Femur (tissue), 1 donor: ENCODE measurements around the gene MRPS11.
"Not testable (repeated sequence)": the region's sequence is repeated elsewhere in the genome, so short reads cannot be mapped to it uniquely, and the experiment has no call there.

Source experiments
- DNase-seq: peaks from one replicate; pipeline ENCODE4 v3.0.0-alpha.2; 2017

MRPS11 gene

DNA sequence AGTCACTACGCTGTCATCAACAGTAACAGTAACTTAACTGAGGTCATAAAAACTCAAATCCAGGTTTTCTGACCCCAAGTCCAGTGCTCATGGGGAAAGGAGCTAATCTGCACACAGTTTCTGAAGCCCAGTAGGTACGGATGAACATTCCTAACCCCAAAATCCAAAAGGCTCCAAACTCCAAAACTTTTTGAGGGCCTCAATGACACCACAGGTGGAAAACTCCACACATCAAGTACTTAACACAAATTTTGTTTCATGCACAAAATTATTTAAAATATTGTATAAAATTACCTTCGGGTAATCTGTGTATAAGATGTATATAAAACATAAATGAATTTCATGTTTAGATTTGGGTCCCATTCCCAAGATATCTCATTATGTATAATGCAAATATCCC, 10.8 kb upstream of the MRPS11 start:
- no peak for DNase-seq

GRCh38 chr15:88463870-88464532, 3.5 kb upstream of the MRPS11 start:
- no peak for DNase-seq

DNA sequence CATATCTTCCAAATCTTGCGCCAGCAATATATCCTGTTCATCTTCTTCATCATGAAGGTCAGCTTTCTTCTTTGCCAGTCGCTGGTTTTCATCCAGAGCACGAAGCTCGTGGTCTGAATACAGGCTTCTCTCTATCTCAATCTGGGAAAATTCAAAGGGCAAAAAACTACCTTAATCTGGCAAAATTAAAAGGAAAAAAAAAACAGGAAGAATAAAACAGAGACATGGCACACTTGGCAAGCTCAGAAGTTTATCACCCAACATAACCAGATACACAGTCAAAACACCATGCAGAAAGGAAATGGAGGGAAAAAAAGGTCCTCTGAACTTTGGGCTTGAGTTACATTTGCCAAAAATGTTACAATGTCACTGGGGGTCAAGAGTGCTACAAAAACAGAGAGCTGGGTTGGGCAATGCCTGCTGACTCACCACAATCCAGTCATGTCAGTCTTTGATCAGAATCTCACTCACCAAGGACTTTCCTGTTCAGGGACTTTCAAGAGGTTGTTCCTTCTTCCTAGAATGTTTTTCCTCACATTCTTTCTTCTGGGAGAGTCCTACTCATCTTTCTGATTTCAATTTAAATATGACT, 1.8 kb upstream of the MRPS11 start:
- no peak for DNase-seq

- no peak for DNase-seq
These were observed 524 bp downstream of the MRPS11 start for GRCh38 chr15:88467935-88468528.

DNA sequence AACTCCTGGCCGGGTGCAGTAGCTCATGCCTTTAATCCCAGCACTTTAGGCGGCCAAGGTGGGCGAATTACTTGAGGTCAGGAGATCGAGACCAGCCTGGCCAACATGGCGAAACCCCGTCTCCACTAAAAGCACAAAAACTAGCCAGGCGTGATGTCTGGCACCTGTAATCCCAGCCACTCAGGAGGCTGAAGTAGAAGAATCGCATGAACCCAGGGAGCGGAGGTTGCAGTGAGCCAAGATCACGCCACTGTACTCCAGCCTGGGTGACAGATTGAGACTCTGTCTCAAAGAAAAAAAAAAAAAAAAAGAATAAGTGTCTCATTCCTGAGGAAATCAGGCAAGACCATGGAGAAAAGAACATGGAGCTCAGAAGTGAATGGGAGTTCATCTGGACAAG, 1.2 kb downstream of the MRPS11 start:
- not testable (repeated sequence) for DNase-seq

GRCh38 chr15:88469321-88469720, 1.8 kb downstream of the MRPS11 start:
- DNase-seq: no peak

GRCh38 chr15:88470625-88471372, 3.3 kb downstream of the MRPS11 start:
- DNase-seq: no peak

- DNase-seq: no peak
These were observed 4.7 kb downstream of the MRPS11 start for GRCh38 chr15:88472225-88472624.

DNA sequence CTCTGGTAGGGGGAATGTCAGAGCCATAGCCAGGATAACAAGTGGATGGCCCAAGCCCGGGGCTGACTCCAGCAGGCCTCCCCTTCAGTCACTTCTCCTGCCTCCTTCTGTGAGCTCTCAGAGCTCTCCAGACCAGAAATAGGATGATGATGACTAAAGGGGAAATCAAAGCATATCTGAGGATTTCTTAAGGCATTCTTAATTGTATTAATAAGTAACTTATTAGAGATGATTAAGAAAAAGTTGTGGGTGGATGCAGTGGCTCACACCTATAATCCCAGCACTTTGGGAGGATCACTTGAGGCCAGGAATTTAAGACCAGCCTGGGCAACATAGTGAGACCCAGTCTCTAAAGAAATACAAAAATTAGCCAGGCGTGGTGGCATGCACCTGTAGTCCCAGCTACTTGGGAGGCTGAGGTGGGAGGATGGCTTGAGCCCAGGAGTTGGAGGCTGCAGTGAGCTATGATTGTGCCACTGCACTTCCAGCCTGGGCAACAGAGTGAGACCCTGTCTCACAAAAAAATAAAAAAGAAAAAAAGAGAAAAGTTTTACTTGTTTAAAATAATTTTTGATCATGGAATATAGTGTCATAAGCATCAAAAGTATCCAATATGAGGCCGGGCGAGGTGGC, 6.3 kb downstream of the MRPS11 start:
- DNase-seq: not testable (repeated sequence)

GRCh38 chr15:88476635-88477060, 9.1 kb downstream of the MRPS11 start:
- no peak for DNase-seq

- no peak for DNase-seq
These were observed 9.6 kb downstream of the MRPS11 start for GRCh38 chr15:88477126-88477525.

DNA sequence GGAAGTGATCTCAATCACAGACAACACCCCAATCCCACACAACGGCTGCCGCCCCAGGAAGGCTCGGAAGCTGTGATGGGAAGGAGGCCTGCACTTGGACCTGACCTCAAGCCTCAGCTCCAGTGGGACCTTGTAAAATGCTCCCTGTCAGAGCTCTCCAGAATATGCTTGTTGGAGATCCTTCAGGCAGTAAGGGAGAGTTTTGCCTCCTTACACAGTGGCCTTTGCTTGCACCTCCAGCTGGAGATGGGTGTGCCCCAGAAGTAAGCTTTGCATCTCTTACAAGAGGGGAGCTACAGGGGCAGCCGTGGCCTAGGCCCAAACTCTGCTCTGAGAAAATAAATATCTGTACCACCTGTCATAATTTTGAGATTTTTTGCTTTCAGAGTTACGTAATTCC, 10.4 kb downstream of the MRPS11 start:
- no peak for DNase-seq

DNA sequence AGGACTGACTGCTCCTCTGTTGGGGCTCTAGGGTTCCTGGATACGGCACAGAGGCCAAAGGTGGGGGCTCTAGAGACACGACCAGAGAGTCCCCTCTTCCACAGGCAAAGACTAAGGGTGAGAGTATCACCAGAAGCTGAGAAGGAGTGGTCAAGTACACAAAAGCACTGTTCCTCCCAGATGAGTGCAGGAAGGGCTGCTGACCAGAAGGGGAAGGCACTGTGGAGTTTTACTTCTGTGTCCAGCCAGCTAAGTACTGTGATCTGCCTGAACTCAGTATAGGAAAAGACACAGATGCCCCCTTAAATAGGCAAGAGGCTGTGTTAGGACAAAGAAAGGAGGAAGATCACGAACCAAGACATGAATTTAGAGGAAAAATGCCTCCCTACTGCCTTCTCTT, 11.7 kb downstream of the MRPS11 start:
- DNase-seq: no peak

DNA sequence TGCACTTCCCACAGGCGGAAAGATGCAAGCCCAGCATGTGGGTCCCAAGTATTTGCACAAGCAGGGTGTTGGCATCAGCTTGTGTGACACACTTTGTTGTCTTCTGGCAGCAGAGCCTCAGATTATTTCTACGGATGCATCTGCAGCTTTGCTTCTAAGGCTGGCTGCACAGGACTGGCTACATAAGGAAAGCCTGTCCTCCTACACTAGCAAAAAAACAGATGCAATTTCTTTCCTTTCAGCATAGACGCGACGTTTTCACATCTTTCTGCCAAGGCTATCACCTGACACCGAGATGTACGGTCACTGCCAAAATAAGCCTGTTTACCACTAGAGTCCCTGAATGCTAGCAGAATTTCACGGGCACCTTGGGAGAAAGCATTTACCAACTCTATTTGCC, 13.5 kb downstream of the MRPS11 start:
- no peak for DNase-seq

DNA sequence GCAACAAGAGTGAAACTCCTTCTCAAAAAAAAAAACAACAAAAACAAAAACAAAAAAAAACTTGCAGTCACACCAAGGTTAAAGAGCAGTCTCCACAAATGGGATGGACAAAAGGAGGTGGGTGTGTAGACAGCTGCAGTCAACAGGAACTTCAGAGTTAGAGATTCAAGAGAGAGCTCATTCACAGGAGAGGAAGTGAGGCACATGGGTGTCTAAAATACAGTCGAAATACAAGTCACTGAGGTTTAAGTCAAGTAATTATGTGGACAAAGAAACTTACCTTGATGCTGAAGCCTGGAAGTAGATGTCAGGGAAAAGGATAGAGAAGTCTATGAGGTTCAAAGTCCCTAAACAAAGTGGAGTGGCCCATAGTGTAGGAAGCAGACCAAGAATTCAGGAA, 14.8 kb downstream of the MRPS11 start:
- no peak for DNase-seq

- no peak for DNase-seq
These were observed 17.3 kb downstream of the MRPS11 start for GRCh38 chr15:88484682-88485331.

DNA sequence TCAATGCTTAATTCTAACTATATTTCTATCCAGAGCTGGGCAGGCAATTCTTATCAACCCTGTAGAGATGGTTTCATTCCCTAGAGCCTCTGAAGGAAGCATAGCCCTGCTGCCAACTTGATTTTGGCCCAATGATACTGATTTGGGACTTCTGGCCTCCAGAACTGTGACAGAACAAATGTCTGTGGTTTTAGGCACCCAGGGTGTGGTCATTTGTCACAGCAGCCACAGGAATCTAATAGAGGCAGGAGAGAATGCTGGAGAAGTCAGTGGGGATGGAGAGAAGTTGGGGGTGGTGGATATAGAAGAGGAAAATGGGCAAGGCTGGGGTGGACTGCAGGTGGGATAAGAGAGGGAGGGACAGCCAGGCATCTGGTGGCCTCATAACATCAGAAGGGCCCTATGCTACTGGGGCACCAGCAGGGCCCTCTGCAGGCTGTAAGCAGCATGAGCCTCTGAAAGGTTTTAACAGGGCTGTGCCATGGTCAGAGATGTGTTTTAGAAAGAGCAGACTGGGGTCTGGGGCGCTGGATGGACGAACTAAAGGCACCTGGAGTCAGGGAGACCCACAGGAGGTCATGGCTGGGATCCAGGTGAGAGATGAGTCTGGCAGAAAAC, 19.8 kb downstream of the MRPS11 start:
- no peak for DNase-seq

DNA sequence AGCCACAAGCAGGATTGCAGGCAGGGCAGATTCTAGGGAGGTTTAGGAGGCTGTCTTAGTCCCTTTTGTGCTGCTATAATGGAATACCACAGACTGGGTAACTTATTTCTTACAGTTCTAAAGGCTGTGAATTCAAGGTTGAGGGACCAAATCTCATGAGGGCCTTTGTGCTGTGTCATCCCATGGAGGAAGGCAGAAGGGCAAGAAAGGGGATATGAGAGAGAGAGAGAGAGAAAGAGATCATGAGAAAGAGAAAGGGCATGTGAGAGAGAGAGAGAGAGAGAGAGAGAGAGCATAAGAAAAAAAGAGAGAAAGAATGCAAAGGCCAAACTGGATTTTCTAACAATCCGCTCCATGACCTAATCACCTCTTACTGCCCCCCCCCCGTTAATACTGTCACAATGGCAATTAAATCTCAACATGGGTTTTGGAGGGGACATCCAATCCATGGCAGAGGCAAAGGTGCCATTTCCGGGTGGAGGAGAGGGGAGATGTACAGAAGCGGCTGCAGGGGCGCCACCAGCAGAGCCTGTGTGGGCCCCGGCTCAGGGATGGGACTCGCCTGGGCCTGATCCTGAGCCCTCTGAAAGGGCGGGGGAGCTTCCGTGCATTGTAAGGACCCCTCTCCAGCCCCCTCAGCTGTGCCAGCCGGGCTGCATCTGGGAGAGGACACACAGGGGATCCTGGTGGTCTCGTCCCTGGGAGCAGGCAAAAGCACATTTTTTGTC, 20.5 kb downstream of the MRPS11 start:
- no peak for DNase-seq

GRCh38 chr15:88489321-88489720, 21.8 kb downstream of the MRPS11 start:
- DNase-seq: no peak

DNA sequence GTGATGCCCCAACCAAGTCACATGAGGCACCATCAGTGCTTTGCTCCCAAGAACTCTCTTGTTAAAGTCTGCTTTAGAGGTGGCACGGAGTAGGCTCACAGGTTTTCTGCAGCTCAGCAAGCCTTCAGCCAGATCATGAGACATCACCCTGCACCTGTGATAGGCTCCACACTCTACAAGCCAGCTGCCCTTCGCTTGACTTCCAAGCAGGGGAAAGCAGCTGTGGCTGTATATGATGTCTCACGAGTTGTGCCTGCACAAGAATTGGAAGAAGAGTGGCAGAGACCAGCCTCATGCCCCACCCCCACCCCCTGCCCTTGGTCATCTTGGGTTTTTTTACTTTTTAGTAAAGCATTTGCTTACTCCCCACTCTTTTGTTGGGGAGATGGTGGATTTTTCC, 22.5 kb downstream of the MRPS11 start:
- no peak for DNase-seq

GRCh38 chr15:88491158-88491557, 23.6 kb downstream of the MRPS11 start:
- no peak for DNase-seq

DNA sequence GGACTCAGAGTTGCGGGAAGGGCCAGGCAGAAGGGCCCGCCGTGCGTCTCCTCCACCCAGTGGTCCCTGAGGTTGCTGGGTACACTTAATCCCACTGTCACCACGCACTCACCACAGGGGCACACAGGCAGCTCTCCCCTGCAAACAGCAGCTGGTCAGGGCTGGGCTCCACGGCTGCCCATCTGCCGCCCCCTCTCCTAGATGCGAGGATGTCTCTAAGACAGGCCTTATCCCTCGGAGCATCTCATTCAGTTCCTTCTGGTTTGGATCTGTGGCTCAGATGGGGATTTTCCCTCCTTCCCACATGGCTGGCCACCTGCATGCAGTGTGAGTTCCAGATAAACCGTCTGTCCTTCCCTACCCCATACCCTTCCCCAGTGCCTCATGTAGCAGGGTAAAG, 26.3 kb downstream of the MRPS11 start:
- no peak for DNase-seq
